Adrenal gland (tissue), 5 donors: Measurements from ENCODE around the gene SEMA6A.

ENCODE experiments used
- CTCF ChIP-seq, 6 experiments: fragments of 450-650 bp in 4 of 6; fragments of 200-600 bp in 2 of 6; sonication (generic) in 1 of 6; IDR thresholded peaks; 1 replicate in 5 of 6; 2 replicates in 1 of 6; pipeline versions ENCODE4 v1.5.1 to v1.8.0; 2016 to 2021; ENCODE audit warnings: antibody characterized with exemption in 6 of 6, mild to moderate bottlenecking in 2 of 6, moderate library complexity in 1 of 6
- POLR2A ChIP-seq, 2 donors: fragments of 450-650 bp; IDR thresholded peaks; one replicate each; pipeline ENCODE4 v1.6.1; 2017; ENCODE audit warnings: antibody characterized with exemption in 2 of 2, mild to moderate bottlenecking in 2 of 2, moderate library complexity in 1 of 2
- donor health status: DM: no; HTN: no; CAD: no.

GRCh38 chr5:116583085-116583861, 8.7 kb upstream of the SEMA6A start:
- no peak for TF ChIP-seq CTCF (IDR thresholded peaks at IDR 0.05)
- TF ChIP-seq POLR2A (IDR thresholded peaks at IDR 0.05): no peak
